ENCODE measurements around the gene MEF2C. TPM values are rescaled to one million over a fixed set of nuclear protein-coding genes. Genes with fewer than 3 reads are reported as not detected.

MEF2C gene
- total and polyA plus RNA-seq, 4 donors, result 2.8 to 15.9 (median 10.1) TPM

GRCh38 chr5:88716101-88716500 is 166.9 kb downstream of the MEF2C start:
- Histone ChIP-seq H3K9ac (ENCODE audit: low read depth in 1 of 2, low read length in 2 of 2) (no peak overlapping the region), H3K36me3 (ENCODE audit: control insufficient read depth in 4 of 4, insufficient read depth in 3 of 4, low read depth in 1 of 4, low read length in 3 of 4) (no peaks in the 10 kb centered on the region), H3K27ac (ENCODE audit: low read depth in 1 of 2, low read length in 2 of 2) (no peak overlapping the region), H3K4me3 (ENCODE audit: low read depth in 1 of 3, low read length in 3 of 3) (no peak overlapping the region), H3K4me1 (ENCODE audit: control insufficient read depth in 4 of 4, insufficient read depth in 4 of 4, low read length in 3 of 4) (no peaks in the 10 kb centered on the region), H3K27me3 (ENCODE audit: control insufficient read depth in 4 of 4, insufficient read depth in 4 of 4, low read length in 3 of 4) (no peaks in the 10 kb centered on the region), H3K9me3 (ENCODE audit: control insufficient read depth in 4 of 4, low read length in 3 of 4) (no peaks in the 10 kb centered on the region)
- no peak for TF ChIP-seq ATF3 (IDR thresholded peaks at IDR 0.05)
- no peak for TF ChIP-seq REST (IDR thresholded peaks at IDR 0.05)
- TF ChIP-seq GABPA (IDR thresholded peaks at IDR 0.05 in 1 of 2, conservative IDR thresholded peaks at IDR 0.05 in 1 of 2), result no peak
- no peak for TF ChIP-seq MAX (IDR thresholded peaks at IDR 0.05)
- TF ChIP-seq ZBTB33 (IDR thresholded peaks at IDR 0.05), result no peak
- no peak for TF ChIP-seq CTCF (IDR thresholded peaks at IDR 0.05; ENCODE audit: low read depth, low read length, missing input control)
- TF ChIP-seq HNF4G (IDR thresholded peaks at IDR 0.05), result no peak
- no peak for TF ChIP-seq FOXA1 (IDR thresholded peaks at IDR 0.05)
- TF ChIP-seq HNF4A (conservative IDR thresholded peaks at IDR 0.05), result no peak
- no peak for TF ChIP-seq NR2F2 (IDR thresholded peaks at IDR 0.05)
- no peak for TF ChIP-seq YY1 (IDR thresholded peaks at IDR 0.05)
- no peak for TF ChIP-seq JUND (IDR thresholded peaks at IDR 0.05)
- no peak for TF ChIP-seq EGR1 (IDR thresholded peaks at IDR 0.05; ENCODE audit: low read depth in 2 of 2)
- no peak for TF ChIP-seq TAF1 (conservative IDR thresholded peaks at IDR 0.05)
- no peak for TF ChIP-seq FOXA2 (IDR thresholded peaks at IDR 0.05)
- TF ChIP-seq RXRA (IDR thresholded peaks at IDR 0.05), result no peak
- no peak for TF ChIP-seq RAD21 (IDR thresholded peaks at IDR 0.05)
- no peak for TF ChIP-seq SP1 (IDR thresholded peaks at IDR 0.05)
- 84% methylated on average over 1 of the region's 1 CpG for WGBS
- DNase-seq (ENCODE audit: low spot score), result no peak
